Middle frontal gyrus (tissue), 1 donor: ENCODE measurements around the gene LRRC55.

Source experiments
- DNase-seq: peaks from one replicate; pipeline ENCODE4 v3.0.0-alpha.2; 2015; ENCODE audit warnings: low spot score; ENCODE audit errors: extremely low spot score

LRRC55 gene, protein sequence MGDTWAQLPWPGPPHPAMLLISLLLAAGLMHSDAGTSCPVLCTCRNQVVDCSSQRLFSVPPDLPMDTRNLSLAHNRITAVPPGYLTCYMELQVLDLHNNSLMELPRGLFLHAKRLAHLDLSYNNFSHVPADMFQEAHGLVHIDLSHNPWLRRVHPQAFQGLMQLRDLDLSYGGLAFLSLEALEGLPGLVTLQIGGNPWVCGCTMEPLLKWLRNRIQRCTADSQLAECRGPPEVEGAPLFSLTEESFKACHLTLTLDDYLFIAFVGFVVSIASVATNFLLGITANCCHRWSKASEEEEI

DNA sequence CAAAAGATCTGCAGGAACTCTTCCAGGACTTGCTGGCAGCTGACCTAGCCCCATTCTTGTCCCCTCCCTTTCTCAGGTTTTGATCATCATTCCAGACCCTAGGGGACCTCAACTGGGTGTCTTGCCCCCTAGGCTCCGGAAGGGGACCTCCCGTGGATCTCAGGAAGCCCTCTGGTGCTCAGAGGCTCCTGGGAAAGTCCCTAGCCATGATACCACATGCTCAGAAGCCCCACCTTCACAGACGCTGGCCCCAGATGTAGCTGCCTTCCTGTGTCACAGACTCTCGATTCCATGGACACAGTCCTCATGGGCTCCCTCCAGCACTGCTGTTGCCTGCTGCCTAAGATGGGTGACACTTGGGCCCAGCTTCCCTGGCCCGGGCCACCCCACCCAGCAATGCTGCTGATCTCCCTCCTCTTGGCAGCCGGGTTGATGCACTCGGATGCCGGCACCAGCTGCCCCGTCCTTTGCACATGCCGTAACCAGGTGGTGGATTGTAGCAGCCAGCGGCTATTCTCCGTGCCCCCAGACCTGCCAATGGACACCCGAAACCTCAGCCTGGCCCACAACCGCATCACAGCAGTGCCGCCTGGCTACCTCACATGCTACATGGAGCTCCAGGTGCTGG is at the start of gene LRRC55:
Gene LRRC55, plus strand, starts transcription at position 276 of the 628 bp plus-strand sequence. Its CDS starts 70 bp downstream, at position 346.
- DNase-seq, result no peak

DNA sequence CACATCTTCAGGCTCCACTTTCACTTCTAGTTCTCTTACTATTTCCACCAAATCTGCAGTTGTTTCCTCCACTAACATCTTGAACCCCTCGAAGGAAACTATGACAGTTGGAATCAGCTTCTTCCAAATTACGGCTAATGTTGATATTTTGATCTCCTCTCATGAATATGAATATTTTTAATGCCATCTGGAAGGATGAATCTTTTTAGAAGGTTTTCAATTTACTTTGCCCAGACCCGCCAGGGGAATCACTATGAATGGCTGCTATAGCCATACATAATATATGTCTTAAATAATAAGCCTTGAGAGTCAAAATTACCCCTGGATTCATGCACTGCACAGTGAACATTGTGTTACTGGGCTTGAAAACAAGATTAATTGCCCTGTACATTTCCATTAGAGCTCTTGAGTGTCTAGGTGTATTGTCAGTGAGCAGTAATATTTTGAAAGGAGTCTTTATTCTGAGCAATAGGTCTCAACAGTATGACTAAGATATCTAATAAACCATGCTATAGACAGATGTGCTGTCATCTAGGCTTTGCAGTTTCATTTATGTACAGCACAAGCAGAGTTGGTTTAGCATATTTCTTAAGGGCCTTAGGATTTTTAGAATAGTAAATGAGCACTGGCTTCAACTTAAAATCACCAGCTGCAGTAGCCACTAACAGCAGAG is 48.3 kb upstream of the LRRC55 start:
- DNase-seq, result no peak

DNA sequence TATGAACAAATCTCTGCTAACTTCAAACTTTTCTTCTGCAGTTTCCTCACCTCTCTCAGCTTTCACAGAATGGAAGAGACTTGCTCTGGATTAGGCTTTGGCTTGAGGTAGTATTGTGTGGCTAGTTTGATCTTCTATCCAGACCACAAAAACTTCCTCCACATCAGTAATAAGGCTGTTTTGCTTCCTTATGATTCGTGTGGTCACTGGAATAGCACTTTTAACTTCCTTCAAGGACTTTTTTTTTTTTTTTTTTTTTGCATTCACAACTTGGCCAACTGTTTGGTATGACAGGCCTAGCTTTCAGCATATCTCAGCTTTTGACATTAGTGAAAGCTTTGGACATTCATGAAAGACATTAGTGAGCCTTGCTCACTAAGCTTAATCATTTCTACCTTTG is 47.5 kb upstream of the LRRC55 start:
- no peak for DNase-seq

DNA sequence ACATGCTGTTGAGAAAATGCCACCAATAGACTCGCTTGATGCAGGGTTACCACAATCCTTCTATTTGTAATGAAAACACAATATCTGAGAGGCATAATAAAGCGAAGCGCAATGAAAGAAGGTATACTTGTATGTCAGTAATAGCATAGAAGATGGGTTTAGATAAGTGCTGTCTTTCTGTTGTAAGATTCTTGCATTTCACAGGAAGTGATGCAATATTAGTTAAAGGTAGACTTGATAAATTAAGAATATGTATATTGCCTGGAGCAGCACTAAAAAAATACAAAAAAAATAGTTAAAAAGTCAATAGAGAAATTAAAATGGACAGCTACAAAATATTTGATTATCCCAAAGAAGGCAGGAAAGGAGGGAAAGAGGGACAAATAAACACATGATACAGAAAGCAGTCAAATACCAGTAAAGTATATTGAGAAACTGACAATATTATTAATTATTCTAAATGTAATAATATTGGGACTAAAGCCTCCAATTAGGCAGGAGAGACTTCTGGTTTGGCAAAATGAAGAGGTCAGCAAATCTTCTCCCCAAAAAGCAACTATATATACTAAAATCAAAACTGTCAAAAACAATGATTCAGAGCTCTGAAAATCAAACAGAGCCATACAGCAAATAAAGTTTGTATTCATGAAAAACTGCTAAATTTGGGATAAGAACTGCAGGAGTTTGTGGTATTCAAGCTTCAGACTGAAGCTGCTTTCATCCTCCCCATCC is 46.6 kb upstream of the LRRC55 start:
- DNase-seq, result no peak

DNA sequence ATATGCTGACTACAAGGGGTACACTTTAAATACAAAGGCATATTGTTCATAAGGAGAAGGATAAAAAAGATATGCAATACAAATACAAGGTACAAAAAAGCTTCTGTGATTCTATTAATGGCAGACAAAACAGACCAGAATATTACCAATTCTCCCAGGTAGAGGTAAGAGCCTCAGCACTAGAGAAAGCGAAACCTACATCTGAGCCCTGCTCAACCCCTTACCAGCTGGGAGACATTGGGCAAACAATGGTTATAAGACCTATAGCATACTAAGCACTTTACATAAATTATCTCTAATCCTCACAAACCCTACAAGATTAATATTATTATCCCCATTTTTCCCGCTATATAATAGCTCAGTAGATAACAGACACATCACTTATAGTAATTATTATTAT is 41.2 kb upstream of the LRRC55 start:
- DNase-seq, result no peak

DNA sequence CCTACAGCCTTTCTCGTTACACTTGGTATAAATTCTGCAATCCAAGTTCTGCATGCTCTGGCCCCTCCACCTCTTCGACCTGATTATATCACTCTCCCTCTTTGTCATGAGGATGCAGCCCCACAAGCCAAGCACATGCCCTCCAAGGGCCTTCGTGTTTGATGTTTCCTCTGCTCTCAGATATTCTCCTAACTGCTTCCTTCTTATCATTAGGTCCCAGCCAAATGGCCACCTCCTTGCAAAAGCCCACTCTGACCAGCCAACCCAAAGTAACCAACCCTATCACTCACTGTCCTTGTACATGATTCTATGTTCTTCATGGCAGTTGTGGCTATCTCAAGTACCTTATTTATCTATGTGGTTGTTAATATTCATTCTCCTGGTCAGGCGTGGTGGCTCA is 38.3 kb upstream of the LRRC55 start:
- DNase-seq, result no peak

DNA sequence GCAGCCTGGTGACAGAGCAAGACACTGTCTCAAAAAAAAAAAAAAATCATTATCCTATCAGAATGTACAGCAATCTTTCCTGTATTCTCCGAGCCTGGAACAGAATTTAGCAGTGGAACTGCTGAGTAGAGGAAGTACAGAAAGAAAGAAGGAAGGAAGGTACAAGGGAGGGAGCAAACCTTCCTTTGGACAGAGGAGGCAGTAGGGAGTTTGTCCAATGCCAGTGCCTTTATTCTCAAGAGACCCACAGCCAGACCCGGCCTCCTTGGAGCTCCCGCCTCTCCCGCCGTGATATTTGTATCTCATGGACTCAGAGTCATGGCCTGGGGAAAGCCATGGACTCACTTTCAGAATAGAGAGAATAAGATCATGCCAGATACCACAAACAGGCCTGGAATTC is 37.7 kb upstream of the LRRC55 start:
- no peak for DNase-seq

DNA sequence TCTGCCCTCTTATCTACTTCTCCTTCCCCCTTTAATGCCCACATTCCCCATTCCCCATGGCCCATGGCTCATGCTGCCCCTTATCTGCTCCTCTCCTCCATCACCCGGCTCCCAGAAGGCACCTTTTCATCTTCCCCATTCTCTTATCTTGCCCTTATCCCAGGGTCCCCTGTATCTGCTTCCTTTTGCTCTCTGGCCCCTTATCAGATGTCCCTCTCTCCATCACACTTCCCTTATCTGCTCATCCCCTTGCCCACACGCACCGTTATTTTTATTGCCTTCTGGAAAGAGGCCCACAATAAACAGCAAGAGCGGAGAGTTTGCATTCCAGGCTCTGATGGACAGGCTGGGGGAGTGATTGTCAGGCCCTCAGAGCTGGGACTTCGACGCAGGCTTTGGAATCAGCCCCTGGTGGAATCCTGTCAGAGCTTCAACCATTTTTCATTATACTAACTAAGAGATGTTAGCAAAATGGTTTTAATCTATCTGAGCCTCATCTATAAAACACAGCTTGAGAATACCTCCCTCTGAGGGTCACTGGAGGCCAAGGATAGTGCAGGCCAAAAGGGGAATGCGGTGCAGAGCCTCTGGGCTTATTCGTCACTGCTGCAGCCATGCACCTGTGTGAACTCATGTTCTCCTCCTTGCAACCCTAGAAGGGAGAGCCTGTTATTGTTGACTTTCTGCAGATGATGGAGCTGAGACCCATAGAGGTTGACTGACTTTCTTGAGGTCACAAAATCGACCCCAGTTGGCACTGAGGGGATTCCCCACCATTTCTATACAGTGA is 37.0 kb upstream of the LRRC55 start:
- no peak for DNase-seq

DNA sequence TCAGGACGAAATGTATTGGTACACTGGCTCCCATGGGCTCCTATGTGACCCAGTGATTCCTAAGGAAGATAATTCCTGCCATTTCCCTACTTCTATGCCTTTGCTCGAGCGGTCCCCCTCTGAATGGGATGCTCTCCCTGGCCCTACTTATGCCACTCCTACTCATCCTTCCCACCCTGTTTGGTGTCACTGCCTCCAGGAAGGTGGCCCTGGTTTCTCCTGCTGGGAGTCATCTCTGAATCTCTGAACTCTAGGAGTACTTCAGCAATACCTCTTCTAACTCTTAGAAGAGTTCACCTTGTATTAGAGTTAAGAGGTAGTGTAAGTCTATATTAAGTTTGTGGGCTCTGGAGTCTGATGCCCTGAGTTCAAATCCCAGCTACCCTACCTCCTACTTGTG is 35.5 kb upstream of the LRRC55 start:
- DNase-seq, result no peak

DNA sequence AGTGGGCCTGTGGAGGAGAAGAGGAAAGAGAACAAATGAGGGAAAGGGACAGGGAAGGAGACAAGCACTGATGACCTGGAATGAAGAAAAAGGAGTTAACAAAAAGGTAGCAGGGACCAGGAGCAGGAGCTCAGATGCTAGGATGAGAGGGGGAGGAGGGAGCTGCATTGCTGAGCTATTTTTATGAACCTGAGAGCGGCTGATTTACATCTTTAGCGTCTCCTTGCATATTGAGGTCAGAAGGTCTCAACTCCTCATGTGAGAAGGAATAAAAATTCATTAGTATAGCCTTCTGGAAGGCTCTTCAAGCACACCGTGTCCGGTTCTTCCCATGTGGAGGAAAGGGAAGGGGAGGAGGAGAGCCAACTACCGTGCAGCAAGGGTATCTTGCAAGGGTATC is 33.1 kb upstream of the LRRC55 start:
- DNase-seq, result no peak

DNA sequence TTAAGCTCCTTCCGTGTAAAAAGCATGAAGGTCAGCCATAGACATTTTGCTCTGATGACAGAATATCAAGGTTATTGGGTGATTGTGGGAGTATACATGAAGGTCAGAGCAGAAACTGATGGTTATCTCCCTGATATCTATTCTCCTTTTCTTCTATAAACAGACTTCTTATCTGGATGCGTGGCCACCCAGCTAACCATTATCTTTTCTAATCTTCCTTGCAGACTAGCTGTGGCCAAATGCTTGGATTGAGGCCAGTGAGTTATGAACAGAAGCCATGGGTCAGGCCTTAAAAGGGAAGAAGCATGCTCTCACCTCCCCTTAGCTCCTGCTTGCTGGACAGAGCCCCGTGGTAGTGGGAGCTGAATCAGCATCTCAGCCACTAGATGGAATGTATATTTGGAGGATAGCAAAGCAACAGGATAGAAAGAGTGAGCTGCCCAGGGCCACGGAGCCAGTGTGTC is 31.3 kb upstream of the LRRC55 start:
- no peak for DNase-seq

DNA sequence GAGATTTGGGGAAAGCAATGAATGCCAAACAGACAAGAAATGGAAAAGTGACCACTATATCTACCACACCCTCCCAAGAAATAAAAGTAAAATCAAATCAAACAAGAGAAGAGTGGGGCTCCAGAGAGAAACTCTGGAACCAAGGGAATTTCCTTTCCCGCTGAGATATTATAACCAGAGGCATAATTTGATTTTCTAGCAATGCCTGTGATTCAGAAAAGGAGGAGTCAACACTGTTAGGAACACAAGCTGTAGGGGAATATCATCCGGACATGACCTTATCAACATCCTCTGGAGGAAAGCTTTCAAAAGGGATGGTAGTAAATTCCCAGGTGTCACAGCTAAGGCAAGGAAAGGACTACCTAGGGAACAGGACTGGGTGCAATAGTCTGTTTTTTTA is 29.6 kb upstream of the LRRC55 start:
- DNase-seq, result no peak

DNA sequence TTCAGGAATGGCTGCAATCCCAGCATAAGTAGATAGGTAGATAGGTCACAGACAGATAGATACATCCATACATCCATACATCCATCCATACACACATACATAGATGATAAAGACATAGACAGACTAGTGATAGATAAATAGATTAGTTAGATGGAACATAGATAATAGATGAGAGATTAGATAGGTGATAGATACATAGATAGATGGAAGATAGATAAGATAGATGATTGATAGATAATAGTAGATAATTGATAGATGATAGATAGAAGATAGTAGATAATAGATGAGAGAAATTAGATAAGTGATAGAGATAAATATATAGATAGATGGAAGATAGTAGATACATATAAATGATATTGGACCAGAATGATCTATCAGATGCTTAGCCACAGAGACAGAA is 28.3 kb upstream of the LRRC55 start:
- no peak for DNase-seq

DNA sequence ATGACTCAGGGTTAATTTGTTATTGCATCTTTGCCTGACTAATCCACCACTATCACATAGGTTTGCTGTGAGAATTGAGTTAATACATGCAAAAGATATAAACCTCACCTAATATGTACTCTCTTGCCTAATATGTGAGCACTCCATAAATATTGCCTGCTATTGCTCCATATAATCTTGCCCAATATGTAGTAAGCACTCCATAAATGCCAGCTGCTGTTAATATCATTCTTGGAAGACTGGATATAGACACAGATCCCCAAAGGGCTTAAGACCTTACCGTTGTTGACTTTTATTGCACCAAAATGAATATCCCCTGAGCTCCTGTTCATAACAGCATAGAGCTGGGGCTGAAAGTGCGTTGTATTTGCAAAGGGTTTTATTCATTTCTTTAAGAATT is 27.0 kb upstream of the LRRC55 start:
- no peak for DNase-seq

DNA sequence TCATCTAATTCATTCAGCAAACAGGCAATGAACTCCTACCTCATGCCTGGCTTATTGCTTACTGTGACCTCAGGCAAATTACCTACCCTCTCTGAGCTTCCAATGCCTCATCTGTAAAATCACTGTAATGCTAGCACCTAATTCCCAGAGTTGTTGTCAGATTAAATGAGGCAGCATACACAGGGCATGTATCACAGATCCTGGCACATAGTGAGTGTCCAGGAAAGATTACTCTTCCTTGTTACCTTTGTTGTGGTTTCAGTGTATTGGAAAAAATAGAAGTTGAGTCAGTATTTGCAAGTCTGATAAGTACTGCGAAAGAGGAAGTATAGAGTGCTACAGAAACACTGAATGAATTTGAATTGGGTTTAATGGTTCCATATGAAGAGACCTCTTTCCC is 26.4 kb upstream of the LRRC55 start:
- no peak for DNase-seq

DNA sequence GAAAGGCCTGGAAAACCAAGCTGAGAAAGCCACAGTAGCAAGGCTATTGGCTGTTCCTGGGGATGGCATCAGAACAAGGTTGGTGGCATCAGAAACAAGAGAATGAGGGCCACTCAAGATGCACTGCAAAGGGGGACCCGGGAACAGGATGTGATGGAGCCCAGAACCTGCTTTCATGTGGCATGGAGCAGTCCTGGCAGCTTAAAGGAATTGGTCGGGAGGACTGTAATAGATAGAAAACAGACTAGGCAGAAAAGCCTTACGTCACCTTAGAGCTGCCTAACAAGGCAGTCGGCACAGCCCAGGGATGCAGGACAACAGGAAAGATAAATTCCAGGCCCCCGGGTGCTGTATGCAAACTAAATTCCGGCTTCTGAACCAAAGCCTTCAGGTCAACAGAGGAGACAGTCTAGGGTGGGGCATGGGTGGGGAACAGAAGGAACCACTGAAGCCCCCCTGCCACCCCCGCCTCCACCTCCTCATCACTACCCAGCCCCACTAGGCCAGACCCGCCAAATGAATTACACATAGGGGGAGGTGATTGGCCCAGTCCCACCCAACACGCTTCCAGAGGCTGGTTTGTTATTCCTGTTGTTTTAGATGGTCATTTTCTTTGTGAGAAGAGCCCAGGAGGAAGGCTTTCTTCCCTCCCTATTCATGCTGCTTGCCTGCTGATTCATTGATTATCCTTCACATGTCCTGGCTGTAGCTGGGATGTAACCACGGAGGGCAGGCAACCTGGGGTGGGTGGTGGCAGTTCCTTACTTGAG is 25.7 kb upstream of the LRRC55 start:
- DNase-seq, result no peak

DNA sequence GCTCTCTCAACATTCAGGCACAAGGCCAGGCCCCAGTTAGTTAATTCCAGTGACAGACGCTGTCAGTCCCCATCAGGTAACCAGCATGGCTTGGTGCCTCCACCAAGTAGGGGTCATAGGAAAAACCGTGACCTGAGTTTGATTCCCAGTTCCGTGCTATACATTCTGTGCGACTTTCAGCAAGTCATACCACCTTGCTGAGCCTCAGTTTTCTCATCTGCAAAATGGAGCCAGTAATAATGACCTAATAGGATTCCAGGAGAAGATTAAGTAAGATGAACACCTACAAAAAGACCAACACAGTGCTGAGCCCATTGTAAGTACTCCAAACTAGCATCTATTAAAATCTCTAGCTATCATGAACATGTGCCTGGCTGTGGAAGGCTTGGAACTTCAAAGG is 24.8 kb upstream of the LRRC55 start:
- no peak for DNase-seq

DNA sequence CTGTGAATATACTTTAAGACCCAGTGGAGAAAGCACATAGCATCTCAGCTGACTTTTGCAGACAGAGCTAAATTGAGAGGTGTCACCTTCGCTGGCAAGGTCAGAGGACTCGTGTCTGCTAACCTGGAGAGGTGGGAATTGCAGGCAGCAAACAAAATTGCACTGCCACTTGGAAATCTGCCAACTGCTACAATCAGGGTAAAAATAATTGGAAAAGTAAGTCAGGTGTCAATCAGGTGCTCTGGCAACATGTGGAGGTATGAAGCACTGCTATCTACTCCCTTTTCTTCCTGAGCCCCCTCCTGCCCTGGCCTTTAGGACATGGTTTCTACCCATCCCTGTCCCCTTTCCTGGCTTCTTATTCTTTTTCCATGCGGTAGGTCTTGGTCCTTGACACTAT is 24.1 kb upstream of the LRRC55 start:
- DNase-seq, result no peak

DNA sequence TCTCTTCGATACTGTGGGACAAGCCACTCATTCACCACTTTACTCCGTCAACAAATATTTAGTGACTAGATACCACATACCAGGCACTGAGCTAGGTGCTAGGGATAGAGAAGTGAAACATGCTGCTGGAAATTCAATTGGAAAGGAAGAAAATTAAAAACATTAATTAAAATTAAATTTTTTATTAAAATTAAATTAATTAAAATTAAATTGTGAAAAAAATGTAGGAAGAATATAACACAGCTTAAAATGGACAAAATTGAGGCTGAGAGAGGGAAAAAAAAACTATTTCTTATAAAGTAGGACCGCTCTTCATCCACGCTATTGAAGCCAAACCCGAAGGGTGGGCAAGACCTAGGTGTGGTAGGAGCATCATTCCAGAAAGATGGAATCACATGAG is 23.6 kb upstream of the LRRC55 start:
- no peak for DNase-seq

DNA sequence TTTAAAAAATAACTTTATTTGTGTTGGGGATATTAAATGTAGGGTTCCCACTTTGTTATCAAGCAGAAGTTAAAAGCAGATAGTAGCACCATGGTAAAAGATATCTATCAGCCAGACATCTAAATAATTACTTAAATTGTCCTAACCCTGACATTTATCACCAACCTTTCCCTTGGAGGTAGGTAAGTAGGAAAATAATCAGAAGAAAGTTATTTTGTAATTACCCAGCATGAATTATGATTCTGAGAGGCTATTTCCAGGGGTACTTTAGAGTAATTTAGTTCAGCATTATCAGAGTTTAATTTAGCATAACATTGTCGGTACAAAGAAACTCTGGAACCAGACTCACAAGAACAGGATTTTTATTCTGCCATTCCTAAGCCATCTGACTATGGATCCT is 23.2 kb upstream of the LRRC55 start:
- DNase-seq, result no peak
